Colonic mucosa (tissue), 4 donors: ENCODE data around the gene FMN2. TPM values are rescaled to one million over a fixed set of nuclear protein-coding genes. Genes with fewer than 3 reads are reported as not detected.
"Not testable (repeated sequence)": the region's sequence is repeated elsewhere in the genome, so short reads cannot be mapped to it uniquely, and the experiment has no call there.

Experiments
- DNase-seq: peaks from one replicate; pipeline ENCODE4 v3.0.0-alpha.2; 2020
- H3K27ac ChIP-seq: fragments of 200-600 bp; one replicate; pipeline ENCODE4 v1.8.0; 2021
- H3K27me3 ChIP-seq: fragments of 200-600 bp; one replicate; pipeline ENCODE4 v1.8.0; 2021
- H3K36me3 ChIP-seq: fragments of 200-600 bp; one replicate; pipeline ENCODE4 v1.8.0; 2021
- H3K4me1 ChIP-seq: fragments of 200-600 bp; one replicate; pipeline ENCODE4 v1.8.0; 2021; ENCODE audit warnings: mild to moderate bottlenecking
- H3K4me3 ChIP-seq: fragments of 200-600 bp; one replicate; pipeline ENCODE4 v1.8.0; 2021
- H3K9ac ChIP-seq, 2 donors: one replicate each; pipeline ENCODE4 v1.7.0; 2013; ENCODE audit warnings: control low read depth in 2 of 2, low read depth in 2 of 2, low read length in 2 of 2
- H3K9me3 ChIP-seq: fragments of 200-600 bp; one replicate; pipeline ENCODE4 v1.8.0; 2021
- CTCF ChIP-seq: fragments of 200-600 bp; IDR thresholded peaks from one replicate; pipeline ENCODE4 v1.8.0; 2022; ENCODE audit warnings: antibody characterized with exemption, mild to moderate bottlenecking
- intact Hi-C: fragments of 100-400 bp; cut with DNase I; formaldehyde crosslinking; loops from one replicate; pipeline ENCODE4 v1.14.1; 2022
- total RNA-seq, 2 donors: library from RNA; stranded (reverse); fragmentation: NEBNext Ultra II Directional in 1 of 2; extraction: Animal tissue kit (Norgen Biotek cat#: 25700) in 1 of 2; gene quantifications; one replicate each; pipeline ENCODE4 v1.2.1, GENCODE V29; 2021
- donor health status: healthy.
- donor health status: DM: no; HTN: no; CAD: no.
- donor health status: DM: no; HTN: no; CAD: no.

Gene FMN2
- total RNA-seq, 2 donors from 2014 or later, result 0.62 to 3.0 TPM

GRCh38 chr1:240254006-240254405, 162.3 kb downstream of the FMN2 start:
- no peak overlapping the region for H3K9ac ChIP-seq
- no peak overlapping the region for H3K4me3 ChIP-seq
- no peaks in the 10 kb centered on the region for H3K27me3 ChIP-seq
- TF ChIP-seq CTCF, result no peak
- H3K27ac ChIP-seq, result no peak overlapping the region
- DNase-seq, result no peak
- H3K36me3 ChIP-seq, result no peaks in the 10 kb centered on the region
- H3K9me3 ChIP-seq, result no peaks in the 10 kb centered on the region
- intact Hi-C loops, result no loop called here
- H3K4me1 ChIP-seq, result no peaks in the 10 kb centered on the region

DNA sequence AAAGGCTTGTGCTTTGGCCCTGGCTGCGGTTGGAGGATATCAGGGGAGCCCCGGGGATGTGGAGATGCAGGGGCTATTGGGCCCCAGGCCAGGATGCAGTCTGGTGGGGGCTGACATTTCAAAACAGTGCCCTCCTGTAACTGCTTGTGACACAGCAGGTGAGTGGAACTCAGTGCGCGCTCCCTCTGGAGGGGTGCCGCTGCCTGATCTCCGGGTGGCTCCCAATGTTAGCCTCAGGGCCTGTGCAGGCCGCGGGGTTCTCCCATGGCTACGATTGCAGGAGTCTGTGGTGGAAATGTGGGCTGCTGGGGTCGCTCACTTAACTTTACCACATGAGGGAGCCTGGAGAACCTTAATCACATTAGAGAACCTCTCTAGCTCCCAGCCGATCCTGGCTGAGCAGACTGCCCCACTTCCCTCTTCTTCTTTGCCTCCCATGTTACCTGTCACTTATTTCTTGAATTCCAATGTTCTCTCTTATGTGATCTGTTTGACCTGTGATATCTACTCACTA, 163.2 kb downstream of the FMN2 start:
- intact Hi-C loops, result no loop called here
- H3K36me3 ChIP-seq, result no peaks in the 10 kb centered on the region
- no peak overlapping the region for H3K27ac ChIP-seq
- H3K4me3 ChIP-seq, result no peak overlapping the region
- H3K9ac ChIP-seq, result no peak overlapping the region
- H3K4me1 ChIP-seq, result no peaks in the 10 kb centered on the region
- no peak for TF ChIP-seq CTCF
- DNase-seq, result no peak
- H3K9me3 ChIP-seq, result no peaks in the 10 kb centered on the region
- H3K27me3 ChIP-seq, result no peaks in the 10 kb centered on the region

DNA sequence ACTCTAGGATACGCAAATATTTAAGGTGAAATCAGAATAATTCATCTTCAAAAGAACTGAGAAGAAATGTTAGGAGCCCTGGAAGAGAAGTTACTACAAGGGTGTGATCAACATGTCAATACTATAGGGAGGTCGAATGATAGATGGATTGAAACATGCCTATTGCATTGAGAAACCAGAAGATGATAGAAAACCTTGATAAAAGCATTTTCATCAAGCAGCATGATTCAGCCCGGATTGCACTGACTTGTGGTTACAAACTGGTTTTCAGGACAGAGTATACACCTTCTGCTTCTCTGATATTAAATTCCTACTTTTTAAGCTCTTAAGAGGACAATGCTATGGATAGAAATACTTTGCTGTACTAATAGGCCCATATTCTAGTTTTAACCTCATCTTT, 164.2 kb downstream of the FMN2 start:
- no peak for TF ChIP-seq CTCF
- Histone ChIP-seq H3K9ac (no peak overlapping the region), H3K4me1 (no peaks in the 10 kb centered on the region), H3K36me3 (no peaks in the 10 kb centered on the region), H3K27ac (no peak overlapping the region), H3K4me3 (no peak overlapping the region), H3K27me3 (no peaks in the 10 kb centered on the region), H3K9me3 (no peaks in the 10 kb centered on the region)
- intact Hi-C loops, result no loop called here
- no peak for DNase-seq

DNA sequence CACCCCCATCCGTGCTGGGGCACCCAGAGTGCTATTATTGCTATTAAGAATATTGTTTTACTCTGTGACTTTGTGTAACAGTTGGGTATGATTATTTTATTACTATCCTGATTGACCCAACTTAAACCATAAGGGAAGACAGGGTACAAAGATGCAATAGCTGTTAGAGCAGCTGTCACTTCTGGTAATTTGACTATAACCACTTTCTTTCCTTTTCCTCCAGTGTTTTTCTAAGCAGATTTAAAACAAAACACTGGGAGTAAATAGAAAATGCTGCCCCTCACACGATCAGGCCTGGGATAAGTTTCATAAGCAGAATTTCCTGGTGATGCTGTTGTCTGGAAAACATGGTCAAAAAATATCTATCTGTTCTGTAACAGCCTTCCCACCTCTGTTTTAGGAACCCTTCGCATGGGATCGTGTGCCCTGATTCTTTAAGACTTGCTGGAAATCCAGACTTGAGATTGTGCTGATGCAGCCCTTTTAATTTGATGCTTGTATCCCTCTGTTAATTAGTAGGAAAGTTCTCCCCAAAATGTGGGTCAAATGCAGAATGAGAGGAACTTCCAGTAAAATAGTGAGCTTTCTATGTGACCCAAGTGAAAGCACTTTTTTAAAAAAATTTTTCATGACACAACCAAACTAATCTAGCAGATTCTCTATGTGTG, 165.3 kb downstream of the FMN2 start:
- Histone ChIP-seq H3K27me3 (no peaks in the 10 kb centered on the region), H3K4me1 (no peaks in the 10 kb centered on the region), H3K27ac (no peak overlapping the region), H3K9me3 (no peaks in the 10 kb centered on the region), H3K9ac (no peak overlapping the region), H3K36me3 (no peaks in the 10 kb centered on the region), H3K4me3 (no peak overlapping the region)
- no peak for TF ChIP-seq CTCF
- DNase-seq, result no peak
- intact Hi-C loops, result no loop called here

DNA sequence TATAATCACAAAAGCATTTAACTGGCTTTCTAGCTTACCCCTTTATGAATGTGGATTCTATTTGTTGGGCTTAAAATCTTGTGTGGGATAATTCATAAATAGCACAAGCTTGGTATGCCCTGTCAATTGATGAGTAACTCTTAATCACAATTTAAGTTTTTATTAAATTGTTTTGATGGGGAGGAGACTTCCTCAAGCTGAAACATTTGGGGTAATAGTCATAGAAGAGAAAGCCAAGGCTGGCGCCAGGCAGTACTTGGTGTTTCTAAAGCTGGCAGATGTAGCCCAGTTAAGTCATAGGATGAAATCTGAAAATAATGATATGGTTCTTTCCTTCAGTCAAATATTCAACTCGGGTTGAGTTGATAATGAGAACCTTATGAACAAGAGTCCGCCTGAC, 167.2 kb downstream of the FMN2 start:
- Histone ChIP-seq H3K9ac (no peak overlapping the region), H3K9me3 (no peaks in the 10 kb centered on the region), H3K4me1 (no peaks in the 10 kb centered on the region), H3K27ac (no peak overlapping the region), H3K4me3 (no peak overlapping the region), H3K27me3 (no peaks in the 10 kb centered on the region), H3K36me3 (no peaks in the 10 kb centered on the region)
- no peak for TF ChIP-seq CTCF
- intact Hi-C loops, result no loop called here
- no peak for DNase-seq

- H3K4me3 ChIP-seq, H3K27me3 ChIP-seq, H3K9ac ChIP-seq, DNase-seq, H3K4me1 ChIP-seq, H3K36me3 ChIP-seq, intact Hi-C loops, H3K27ac ChIP-seq, H3K9me3 ChIP-seq: not testable (repeated sequence)
Observed at GRCh38 chr1:240264494-240264893, 172.8 kb downstream of the FMN2 start.
